HG03520 (cell line): ENCODE data around the gene VANGL1.
A peak's percentile ranks its signal among the peaks of the same experiment; 100 is the strongest.
"Not testable (repeated sequence)": the region's sequence is repeated elsewhere in the genome, so short reads cannot be mapped to it uniquely, and the experiment has no call there.

ENCODE experiments used
- ATAC-seq: cut with Tn5 transposase; IDR thresholded peaks from one replicate; pipeline ENCODE4 v1.9.1; 2021; ENCODE audit warnings: mild to moderate bottlenecking, moderate library complexity; ENCODE audit not compliant: unreplicated experiment

Gene VANGL1

DNA sequence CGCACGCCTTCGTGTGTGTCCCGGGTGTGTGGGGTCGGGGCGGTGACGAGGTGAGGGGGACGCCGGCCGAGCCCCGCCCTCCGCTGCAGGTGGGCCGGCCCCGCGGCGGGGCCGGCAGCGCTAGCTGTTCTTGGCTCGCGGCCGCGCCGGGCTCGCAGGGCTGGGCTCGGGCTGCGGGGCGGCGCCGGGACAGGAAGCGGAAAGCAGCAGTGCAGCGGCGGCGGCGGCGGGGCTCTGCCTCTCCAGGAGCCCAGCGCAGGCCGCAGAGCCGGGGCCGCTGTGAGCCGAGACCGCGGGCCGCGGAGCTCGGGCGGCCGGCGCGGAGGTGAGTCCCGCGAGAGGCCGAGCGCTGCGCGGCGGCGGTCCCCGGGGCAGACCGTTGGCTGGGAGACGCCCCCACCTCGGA, at the start of gene VANGL1:
TSS of gene VANGL1 (plus strand) at position 209 of the 406 bp plus-strand sequence. CDS start 9,444 bp downstream, outside the sequence.
- peak; percentile 48 for ATAC-seq

DNA sequence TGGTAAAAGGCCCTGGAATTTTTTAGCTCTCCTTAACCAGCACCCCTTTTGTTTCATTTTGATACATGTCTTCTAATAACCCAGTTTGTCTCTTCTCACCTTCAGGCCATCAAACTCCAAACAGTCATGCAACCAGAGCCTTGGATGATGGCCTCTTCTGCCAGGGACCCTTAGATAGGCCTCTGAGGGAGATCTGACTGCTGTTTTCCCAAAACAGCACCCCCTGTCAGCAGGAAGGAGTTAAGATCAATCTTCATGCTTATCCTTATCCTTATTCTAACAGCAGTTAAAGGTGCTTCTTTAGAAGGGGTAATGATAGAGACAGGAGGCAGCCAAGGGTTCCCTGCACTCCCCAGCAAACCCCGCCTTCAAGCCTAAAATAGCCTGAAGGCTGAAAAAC, 49.5 kb upstream of the VANGL1 start:
- no peak for ATAC-seq

DNA sequence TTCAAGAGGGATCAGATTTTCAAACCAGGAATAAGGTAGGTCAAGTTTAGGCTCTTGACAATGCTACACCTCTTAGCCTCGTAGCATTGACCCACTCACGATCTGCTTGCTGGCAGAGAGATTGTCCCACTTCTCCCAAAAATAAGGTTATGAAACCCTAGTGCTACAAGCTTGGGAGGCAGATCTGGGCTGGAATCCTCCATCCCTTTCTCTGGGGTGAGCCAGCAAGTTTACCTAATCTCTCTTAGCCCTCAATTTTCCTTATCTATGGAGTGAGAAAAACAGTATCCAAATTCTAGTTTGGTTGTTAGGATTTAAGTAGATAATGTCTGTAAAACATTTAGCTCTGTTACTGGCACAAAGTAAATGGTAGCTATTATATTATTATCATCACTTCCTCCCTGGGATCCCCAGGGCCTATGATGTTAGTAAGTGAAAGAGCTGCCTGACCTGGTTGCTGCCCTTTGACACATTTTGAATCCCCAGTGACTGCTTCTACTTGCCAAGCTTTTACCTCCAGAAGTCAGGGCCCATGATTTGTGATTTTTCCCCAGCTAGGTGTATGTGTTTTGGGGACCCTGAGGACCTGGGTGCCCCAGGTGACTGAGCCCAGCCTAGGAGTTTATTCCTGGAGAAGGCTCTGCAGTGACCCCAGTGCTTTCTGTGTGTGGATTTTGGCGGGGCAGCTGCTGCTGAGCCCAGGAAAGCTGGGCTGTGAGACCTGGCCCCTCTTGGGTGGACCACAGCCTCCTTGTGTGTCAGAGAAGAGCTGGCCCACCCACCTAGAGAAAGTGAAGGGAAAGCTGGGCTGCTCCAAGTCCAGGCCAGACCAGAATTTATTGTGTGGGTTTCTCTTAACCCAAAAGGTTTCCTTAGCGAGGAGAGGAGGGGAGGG, 48.2 kb upstream of the VANGL1 start:
- no peak for ATAC-seq

DNA sequence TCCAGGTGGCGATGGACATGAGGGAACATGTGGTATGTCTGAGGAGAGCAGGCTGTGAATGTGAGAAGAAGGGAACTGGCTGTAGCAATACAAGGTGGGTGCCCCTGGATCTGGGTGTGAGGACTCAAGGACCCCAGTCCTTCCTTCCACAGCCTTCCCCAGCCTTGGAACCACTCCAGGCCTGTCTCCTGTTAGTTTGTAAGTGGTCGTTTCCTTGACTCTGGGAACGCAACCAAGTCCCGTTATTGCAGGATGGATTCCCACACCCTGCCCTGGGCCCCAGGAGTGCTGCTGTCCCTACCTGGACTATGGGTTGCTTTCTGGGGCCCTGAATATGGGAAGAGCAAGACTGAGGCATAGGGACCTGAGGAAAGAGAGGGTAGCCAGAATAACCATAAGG, 47.2 kb upstream of the VANGL1 start:
- no peak for ATAC-seq

DNA sequence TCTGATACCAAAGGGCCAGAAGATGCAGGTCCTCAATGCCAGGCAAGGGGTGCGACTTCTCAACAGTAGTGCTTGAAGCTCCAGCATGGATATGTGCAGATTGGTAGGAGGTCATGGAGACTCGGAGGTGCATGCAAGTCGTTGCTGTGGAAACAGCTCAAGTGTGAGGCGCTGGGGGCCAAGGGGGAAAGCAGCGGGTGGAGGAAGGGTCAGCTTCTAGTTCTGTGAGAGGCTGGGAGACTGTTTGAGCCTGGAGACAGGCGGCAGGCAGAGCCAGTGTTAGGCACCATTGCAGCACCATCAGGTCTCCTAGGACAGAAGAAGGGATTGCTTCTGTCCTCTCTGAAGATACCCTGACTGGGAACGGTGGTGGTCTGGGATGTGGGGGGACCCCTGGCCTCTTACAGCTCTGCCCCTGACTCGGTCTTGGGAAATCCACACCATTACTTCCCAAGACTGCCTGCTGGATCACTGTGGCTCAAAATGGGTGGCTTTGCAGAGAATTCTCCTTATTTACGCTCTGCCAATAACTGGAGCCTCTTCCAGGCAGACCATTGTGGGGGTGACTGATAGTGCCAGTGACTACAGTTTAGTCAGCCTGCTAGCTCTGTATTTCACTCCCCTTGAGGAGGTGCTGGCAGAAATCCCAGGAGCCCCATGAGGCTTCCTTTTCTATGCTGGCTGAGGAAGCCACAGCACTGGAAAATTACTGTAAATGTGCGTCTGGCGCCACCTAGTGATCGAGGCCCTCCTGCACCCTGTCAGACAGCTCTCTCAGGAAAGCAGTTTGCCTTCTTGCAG, 46.3 kb upstream of the VANGL1 start:
- ATAC-seq = no peak

DNA sequence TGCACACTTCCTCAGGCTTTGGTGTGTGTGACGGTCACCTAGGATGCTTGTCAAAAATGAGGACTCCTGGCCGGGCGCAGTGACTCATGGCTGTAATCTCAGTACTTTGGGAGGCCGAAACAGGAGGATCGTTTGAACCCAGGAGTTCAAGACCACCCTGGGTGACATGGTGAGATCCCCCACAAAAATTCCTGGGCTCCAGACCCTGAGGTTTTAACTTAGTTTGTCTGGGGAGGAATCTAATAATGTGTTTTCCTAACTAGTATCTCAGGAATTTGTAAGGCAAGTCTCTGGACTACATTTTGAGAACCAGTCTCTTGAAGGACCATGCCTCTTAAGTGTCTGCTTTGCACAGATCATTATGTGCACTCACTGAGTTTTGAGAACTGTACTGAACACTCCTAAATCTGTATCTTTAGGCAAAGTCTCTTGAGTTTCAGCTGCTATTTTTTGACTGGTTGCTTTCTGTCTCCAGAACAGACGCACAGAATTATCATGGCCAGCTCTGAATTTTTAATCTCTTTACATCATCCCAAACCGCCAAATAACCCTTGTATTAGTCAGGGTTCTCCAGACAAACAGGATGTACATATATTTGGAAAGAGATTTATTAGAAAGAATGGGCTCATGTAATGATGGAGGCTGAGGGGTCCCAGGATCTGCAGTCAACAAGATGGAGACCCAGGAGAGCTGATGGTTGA, 45.5 kb upstream of the VANGL1 start:
- ATAC-seq = no peak

DNA sequence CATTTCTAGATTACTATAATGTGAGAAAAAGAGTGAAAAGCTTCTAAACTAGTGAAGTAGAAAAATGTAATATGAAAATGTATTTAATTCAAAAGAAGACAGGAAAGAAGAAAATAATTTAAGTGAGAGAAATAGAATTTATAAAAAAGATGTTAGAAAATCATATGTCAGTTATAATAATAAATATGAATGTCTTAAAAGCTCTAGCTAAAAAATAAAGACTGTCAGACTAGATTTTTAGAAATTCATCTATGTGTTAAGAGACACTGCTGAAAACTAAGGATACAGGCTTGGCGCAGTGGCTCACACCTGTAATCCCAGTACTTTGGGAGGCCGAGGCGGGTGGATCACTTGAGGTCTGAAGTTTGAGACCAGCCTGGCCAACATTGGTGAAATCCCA, 37.3 kb upstream of the VANGL1 start:
- no peak for ATAC-seq

DNA sequence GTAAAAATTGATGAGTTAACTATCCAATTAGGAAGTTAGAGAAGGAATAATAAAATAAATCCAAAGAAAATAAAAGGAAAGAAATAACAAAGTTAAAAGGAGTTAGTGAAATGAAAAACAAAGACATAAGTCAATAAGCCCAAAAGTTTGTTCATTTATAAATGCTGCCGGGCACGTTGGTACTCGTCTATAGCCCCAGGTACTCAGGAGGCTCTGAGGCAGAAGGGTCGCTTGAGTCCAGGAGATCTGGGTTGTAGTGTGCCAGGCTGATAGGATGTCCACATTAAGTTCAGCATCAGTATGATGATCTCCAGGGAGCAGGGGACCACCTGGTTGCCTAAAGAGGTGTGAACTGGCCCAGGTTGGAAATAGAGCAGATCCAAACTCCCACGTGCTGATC, 35.5 kb upstream of the VANGL1 start:
- ATAC-seq = no peak

DNA sequence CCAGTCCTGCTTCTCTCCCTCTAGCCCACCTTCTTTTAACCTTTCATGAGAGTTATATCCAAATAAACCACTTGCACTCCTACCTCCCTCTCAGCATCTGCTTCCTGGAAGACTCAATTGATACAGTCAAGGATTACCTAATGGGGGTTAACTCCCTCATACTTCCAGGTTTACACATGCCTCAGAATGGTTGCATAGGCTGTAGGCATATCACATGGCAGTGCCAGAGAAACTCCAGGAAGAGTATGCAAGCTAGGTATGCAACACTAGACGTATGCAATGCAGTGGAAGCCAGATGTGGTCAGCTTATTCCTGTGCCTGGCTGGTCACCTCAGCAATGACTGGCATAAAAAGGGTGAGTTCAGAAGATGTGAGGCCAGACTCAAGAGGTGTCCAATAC, 32.7 kb upstream of the VANGL1 start:
- ATAC-seq = no peak

DNA sequence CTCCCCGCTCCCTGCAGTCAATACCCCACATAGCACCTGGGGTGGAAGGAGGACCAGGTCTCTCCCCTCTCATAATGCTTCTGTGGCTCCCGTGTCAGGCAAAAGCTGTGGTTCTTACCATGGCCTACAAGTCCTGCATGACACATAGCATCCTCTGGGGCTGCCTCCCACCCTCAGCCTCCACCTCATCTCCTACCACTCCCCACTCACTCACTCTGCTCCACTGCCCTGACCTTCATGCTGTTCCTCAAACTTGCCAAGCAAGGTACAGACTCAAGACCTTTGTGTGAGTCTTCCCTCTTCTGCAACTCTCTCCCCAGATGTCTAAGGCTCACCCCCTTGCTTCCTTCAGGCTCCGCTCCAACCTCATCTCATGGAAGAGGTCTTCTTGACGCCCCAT, 28.0 kb upstream of the VANGL1 start:
- ATAC-seq = no peak

DNA sequence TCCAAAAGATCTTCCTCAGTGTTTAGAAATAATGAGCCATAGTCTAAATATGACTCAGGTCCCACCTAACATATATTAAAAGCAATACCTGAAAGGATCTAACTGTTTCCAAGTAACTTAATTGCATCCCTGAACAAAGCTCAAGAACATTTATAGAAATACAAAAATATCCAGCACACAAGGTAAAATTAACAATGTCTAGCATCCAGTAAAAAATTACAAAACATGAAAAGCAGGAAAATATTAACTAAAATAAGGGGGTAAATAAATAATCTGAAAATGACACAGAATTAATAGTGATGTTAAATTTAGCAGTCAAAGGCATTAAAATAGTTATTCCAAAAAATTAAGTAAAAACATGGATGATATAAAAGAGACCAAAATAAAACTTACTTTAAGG, 21.3 kb upstream of the VANGL1 start:
- ATAC-seq = no peak

DNA sequence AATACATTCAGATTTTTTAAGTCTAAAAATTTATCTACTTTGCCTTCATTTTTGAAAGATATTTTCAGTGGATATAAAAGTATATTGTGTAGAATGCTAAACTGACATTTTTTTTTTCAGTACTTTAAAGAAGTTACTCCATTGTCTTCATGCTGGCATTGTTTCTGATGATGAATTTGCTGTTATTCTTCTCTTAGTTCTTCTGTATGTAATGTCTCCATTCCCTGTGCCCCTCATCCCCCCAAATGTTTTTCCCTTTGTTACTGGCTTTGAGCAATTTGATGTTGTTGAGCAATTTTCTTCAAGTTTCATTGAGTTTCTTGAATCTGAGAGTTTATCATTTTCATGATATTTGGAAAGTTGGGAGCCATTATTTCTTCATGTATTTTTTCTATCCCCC, 20.8 kb upstream of the VANGL1 start:
- ATAC-seq = no peak

DNA sequence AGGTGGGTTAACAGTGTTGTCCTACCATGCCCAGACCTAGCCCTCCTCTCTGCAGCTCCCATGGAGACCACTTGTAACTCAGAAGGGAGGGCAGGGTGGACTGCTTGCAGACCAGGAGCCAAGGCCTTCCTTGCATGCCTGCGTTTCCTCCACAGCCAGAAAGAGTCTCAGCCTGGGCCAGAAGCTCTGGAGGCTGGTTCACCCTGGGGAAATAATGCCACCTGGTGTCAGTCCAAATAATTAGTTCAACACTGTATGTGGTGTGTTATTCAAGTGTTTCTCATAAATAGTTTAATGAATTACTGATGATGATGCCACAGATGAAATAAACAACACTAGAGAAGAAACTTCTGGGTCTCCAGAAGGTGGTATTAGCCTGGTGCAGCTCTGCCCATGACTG, 16.9 kb upstream of the VANGL1 start:
- no peak for ATAC-seq

DNA sequence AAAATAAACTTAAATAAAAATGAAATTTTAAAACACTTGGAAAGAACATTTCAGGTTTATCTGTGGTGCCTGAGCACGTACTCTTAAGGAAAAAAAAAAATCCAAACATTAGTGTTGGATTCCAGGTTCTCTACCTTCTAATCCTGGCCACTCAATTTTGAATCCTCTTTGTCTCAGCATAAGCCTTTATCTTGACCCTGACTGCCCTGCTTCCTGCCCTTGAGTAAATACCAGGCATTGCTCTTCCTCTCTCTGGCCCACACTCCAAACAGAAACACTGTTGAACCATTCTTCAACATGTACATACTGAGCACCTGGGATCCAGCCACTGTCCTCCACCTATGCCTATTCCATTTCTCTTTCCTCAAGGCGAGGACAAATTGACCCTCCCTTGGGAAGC, 11.4 kb upstream of the VANGL1 start:
- no peak for ATAC-seq

DNA sequence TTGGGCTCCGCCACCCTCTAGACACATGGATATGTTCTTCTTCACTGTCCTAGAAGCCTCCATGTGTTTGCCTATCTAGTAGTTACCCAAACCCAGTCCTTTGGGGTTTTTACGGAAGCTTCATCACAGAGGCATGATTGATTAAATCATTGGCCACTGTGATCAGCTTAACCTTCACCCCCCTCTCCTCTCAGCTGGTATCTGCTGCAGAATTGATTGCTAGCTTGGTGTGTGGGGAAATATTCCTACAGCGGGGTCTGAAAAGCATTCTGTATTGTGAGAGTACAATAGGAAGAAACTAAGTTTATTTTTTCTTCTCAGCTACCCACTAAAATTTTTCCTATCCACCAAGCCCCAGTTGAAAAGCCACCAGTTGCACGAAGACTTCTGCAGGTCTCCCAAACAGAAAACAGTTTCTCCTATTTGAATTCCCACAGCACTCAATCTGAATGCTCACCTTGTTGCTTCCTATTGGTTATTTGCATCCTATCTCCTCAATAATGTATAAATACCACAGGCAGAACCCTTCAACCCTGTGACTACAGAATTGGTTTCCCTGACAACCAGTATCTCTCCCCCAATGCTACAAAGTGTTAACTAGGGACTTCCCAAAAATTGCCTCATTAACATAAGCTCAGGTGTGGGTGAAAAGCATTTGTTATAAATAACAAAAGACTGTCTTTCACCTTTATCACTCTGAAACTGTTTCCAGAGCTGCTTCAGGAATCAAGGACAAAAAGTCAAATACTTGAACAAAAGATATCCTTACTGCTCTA, 9.3 kb upstream of the VANGL1 start:
- ATAC-seq = no peak

DNA sequence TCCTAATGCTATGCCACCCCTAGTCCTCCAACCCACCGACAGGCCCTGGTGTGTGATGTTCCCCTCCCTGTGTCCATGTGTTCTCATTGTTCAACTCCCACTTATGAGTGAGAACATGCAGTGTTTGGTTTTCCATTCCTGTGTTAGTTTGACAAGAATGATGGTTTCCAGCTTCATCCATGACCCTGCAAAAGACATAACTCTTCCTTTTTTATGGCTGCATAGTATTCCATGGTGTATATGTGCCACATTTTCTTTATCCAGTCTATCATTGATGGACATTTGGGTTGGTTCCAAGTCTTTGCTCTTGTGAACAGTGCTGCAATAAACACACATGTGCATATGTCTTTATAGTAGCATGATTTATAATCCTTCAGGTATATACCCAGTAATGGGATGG, 8.2 kb upstream of the VANGL1 start:
- ATAC-seq = not testable (repeated sequence)

DNA sequence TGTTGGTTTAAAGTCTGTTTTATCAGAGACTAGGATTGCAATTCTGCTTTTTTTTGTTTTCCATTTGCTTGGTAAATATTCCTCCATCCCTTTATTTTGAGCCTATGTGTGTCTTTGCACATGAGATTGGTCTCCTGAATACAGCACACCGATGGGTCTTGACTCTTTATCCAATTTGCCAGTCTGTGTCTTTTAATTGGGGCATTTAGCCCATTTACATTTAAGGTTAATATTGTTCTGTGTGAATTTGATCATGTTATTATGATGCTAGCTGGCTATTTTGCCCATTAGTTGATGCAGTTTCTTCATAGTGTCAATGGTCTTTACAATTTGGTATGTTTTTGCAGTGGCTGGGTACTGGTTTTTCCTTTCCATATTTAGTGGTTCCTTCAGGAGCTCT, 4.5 kb upstream of the VANGL1 start:
- ATAC-seq = not testable (repeated sequence)

DNA sequence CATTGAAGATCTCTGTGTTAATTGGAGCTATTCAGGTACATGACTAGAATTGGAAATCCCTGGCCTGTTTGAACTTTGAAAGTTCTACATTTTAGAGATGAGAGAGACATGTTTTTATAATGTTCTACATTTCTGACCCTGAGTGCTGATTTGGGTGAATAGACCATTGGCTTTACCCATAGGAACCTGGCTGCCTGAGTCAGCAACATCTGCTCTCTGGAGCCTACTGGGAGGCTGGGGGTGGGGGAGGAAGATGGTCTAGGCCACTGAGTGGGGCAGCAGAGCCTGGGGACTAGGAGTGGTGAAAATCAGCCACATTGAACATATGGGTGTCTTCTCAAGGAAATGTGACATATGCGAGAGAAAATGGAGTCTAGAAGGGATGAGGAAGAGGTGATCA, 1.4 kb upstream of the VANGL1 start:
- ATAC-seq = no peak

DNA sequence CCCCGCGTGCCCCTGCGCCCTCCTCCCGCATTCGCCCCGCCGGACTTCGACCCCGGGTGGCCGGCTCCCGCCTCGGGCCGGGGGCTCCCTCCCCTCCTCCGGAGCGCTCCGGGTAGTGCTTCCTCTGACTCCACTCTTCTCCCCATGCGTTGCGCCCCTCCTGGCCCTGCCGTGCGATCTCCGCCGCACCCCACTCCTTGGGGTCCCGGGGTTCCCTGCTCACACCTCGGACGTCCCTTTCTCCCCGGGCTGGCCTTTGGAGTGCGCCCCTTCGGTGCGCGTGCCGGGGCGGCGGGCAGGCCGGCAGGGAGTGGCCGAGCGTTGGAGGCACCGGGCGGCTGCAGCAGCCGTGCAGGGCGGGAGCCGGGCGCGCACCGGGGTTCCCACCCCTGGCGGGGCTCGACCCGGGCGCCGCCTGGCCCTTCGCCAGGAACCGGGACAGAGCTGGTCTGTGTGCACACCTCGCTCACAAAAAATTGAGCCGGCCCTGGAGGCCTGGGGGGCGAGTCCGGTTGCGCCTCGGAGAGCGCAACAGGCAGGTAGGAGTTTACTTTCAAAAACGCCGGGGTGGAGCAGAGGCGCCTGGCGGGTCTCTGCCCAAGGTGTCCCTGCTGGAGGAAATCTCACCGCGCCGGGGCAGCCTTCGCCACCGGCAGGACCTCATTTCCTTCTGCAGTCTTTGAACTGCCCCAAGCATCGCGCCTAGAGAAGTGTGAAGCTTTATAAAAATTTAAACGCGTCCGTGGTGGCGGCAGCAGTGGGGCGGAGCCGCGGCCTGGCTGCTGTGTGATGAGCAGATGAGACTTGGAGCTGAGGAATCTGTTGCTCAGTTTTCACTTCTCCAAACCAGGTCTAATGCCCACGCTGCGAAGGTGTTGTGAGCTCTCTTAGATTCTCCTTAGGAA, 650 bp downstream of the VANGL1 start:
- peak; percentile 73 for ATAC-seq

DNA sequence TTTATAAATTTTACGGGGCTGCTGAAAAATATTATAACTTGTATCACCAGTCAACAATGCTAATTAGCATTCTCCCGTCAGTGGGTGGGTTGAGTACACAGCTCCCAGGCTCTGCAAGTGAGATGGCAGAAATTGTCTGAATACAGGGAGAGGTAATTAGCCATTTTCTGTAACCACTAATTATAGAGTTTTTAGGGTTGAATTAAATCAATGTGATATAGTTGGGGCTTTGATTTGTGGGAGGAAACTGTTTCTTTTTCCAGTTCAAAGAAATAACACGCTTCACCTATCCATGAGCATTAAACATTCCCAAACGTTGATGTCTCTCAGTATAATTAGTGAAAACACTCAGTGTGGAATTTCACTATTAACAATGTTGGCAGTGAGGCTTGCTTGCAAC, 1.5 kb downstream of the VANGL1 start:
- ATAC-seq = no peak
